ENCODE measurements around the gene KNOP1.

Gene KNOP1

DNA sequence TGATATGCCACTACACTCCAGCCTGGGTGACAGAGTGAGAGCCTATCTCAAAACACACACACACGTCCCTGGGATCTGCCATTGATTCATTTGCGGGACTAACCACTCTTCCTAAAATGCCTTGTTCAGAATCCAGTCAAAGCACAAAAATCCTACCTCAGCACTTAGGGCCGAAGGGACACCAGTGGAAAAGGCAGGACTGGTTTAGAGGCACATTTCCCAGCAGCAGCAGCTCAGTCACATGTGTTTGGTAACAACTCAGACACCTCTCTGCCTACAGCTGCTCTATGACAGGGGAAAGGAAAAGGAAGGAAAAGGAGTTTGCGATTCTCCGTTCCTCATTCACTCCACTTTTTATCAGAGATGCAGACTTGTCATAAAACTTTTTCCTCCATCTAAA lies 12.2 kb downstream of the KNOP1 start:
- DNase-seq = no peak

DNA sequence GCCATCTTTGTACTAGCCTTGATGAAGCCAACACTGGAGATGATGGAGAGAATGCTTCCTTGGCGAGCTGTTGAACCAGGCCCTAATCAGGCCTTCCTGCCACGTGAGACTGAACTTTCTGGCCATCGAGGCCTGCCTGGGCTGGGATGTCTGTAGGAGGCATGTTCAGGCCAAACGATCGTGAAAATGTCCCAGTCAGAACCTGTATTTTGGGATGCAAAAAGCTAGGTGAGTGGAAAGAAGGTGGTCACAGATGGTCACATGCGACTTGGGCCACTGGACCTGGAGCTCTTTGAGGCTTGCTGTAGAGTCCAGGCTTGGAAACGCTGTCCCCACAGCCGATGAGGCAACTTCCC lies 12.9 kb downstream of the KNOP1 start:
- DNase-seq = no peak

DNA sequence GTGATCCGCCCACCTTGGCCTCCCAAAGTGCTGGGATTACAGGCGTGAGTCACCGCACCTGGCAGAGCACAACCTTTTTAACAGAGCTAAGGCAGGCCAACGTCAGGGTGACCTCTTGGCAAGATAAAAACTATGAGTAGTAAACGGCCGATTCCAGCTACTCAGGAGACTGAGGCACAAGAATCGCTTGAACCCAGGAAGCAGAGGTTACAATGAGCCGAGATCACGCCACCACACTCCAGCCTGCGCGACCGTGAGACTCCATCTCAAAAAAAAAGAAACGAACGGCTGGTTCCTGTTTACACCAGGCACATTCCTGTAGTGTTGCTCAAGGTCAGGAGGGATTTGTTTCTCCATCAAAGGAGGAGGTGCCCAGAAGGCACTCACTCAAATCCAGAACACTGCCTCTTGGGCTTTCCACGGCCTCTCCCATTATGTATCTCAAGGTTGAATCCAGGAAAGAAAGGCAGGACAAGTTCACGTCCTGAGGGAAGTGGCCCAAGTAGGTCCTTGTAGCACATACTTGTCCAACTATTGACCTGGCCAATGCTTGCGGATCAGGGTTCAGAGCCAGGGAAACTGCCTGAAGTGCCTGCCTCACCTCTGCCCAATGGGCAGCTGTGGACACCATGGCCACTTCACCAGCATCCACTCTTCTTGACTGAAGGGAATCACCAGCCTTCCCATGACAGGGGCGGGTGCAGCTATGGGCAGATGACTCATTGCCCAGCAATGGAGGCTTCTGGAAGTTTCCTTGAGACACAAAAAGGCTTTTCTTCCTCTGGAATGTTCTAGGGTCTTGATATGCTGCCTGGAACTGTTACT lies 13.5 kb downstream of the KNOP1 start:
- DNase-seq = no peak

DNA sequence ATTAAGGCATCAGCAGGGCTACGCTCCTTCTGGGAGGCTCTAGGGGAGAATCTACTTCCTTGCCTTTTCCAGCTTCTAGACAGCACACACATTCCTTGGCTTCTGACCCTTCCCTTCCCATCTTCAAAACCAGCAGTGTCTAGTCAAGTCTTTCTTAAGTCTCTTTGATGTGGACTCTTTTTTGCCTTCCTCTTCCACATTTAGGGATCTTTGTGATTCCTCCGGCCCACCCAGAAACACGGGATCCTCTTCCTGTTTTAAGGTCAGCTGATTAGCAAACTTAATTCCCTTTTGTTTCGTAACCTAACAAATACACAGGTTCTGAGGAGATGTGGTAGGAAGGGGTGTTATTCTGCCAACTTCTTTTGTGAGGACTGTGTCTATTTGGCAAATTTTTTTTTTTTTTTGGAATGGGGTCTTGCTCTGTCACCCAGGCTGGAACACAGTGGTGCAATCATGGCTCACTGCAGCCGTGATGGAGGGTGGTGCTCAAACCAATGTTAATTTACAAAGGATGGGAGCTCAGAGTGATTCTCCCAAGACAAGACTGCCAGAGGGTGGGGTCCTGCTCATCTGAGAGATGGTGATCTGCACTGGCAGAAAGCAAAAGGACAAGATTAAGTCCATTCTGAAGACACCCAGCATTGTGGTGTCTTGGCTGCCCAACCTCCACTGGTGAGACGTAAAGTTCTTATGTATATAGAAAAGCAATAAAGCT lies 14.7 kb downstream of the KNOP1 start:
- DNase-seq = no peak

DNA sequence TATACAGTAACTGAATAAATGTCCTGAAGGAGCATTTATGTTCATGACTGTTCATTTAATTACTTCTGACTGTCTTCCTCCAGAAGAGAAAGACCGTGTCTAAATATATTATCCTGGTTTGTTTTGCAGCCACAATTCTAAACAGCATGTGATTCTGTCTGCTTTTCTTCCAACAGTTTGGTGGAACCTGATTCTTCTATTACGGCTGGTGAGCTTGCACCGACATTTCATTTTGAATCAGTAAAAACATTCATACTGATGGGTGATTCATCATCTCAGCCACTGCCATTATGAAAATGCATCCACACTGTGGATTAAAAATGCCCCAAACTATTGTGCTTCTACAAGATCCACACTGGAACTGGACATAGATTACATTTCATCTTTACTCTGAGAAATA lies 16.9 kb downstream of the KNOP1 start:
- no peak for DNase-seq

DNA sequence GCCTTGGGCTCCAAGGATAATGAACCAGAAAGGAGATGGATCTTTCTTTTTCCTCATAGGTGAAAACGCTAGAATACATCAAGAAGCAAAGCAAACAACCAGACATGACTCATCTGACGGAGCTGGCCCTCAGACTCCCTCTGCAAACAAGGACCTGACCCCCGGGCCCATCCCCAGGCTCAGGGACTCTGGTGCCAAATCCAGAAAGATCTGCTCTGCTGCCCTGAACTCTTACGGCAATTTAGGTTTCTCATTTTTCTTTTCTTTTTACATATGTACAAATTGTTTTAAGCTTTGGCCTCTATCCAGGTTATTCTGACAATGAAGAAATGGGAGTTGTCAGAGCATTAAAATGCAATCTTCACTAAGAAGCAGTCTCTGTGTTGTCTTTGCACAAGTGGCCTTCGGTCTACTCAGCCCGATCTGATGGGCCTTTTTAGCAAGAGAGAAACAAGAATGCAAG lies 17.7 kb downstream of the KNOP1 start:
- no peak for DNase-seq

DNA sequence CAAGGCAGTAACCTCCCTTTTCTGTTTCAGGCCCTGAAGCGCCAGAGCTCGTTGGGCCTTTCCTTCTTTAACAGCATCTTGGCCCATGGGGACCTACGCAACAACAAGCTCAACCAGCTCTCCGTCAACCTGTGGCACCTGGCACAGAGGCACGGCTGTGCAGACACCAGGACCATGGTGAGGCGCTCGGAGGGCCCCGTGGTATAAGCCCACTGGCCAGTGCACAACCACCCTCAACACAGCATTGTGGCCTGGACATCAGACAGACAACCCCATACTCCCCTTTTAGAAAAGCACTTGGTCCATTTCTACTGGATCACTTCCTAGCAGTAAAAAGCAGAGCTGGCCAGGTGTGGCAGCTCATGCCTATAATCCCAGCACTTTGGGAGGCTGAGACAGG lies 18.6 kb downstream of the KNOP1 start:
- DNase-seq = no peak

DNA sequence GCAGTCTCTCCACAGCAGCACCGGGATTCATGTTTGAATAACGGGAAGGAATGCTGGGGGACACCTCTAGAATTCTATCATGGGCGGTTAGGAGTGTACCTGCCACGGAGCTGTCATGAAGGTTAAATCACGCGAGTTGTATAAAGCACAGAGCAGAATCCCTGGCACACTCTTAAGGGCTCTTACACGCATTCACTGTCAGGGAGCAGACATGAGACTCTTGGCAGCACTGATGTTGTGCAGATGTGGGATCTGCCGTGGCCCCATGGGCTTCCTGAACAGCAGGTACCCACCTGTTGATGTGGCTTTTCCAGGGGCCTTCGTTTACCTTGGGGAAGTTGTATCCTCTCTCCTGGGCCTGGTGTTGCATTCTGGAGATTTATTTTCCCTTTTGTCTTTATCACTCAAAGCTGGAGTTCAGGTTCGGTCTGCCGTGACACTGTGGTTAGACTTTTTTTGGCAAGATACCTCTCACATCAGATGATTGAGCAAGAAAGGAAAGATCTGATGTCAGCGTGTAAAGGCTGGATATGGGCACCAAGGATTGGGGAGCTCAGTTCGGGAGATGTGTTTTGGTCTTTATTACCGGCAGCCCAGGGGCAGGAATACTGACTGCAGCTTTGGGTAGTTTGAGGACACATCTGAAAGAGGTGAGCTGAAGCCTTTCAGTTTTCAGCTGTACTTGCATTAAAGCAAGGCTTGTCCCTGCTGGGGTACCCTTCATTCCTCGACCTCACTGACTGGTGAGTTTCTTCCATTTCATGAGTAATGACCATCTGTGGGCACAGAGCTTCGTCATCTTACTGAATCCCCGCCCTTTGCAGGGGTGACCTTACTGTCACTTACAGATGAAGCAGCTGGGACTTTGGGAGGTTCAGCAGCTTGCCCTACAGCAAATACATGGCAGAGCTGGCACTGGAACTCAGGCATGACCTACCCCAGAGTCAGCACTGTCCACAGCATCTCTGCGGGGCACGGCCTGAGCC lies 19.3 kb downstream of the KNOP1 start:
- DNase-seq = no peak

DNA sequence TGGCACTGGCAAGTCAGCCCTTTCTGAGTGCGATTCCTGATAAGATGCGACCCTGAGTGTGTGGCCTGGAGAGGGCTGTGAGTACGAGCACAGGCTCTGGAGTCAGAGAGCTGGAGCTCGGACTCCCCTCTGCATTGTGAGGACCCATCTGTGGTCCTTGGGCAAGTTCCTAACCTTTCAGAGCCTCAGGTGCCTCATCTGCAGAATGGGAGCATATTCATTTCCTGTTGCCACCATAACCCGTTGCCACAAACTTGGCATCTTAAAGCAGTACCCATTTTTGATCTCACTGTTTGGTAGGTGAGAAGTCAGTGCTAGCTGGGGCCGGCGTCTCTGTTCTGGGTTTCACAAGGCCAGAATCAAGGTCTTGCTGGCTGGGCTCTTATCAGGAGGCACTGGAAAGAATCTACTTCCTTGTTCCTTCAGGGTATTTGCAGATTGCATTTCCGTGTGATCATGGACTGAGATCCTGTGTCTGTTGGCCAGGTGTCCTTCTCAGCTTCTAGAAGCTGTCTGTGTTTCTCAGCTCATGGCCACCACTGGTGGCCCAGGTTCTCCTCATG lies 20.2 kb downstream of the KNOP1 start:
- DNase-seq = no peak

DNA sequence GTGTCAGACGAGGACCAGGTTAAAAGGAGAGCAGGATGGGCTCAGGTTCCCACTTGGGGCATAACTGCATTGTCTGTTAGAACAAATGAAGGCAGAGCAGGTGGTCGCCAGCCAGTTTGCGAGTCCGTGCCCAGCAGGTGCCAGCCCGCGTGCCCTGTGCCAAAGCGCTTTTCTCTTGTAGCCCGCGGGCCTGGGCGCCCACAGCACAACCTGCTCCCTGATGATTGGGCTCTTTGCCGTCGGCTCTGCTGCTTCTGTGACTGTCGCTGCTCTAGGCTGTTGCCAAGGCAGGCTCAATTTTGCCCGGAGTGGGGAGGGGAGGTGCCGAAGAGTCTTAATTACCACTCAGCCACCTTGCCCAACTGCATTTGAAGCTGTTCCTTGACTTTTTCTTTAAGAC lies 21.1 kb downstream of the KNOP1 start:
- no peak for DNase-seq

DNA sequence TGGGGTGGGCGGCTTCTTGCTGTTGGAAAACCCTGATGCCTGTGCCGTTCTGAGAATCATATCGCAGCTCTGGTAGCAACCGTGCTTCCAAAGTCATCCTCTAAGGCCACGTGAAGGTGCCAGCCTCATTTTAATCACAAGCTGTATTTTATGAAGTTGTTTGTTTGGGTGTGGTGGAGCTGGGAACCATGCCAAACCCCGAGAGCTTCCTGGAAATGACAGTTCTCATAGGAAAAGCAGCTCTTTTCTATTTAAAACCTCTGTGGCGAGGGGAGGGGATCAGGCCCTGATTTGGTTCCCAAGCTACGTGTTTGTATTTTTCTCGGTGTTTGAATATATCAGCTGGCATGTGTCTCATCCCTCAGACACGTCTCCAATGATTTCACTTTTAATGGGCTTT lies 21.7 kb downstream of the KNOP1 start:
- DNase-seq = no peak

DNA sequence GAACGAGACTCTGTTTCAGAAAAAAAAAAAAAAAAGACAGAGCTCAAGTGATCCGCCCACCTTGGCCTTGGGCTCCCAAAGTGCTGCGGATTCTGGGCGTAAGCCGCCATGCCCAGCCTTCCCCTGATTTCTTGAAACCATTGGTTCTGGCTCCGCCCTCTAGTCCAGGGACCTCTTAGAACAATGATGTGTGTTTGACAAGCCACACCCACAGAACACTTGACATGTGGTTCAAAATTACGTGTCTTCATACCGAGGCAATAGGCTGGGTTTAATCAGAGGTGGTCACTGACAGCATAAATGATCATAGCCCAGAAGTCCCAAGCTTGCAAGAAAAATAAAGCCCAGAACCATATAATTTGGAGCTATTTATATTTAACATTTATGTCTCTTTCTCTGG lies 23.0 kb downstream of the KNOP1 start:
- no peak for DNase-seq

DNA sequence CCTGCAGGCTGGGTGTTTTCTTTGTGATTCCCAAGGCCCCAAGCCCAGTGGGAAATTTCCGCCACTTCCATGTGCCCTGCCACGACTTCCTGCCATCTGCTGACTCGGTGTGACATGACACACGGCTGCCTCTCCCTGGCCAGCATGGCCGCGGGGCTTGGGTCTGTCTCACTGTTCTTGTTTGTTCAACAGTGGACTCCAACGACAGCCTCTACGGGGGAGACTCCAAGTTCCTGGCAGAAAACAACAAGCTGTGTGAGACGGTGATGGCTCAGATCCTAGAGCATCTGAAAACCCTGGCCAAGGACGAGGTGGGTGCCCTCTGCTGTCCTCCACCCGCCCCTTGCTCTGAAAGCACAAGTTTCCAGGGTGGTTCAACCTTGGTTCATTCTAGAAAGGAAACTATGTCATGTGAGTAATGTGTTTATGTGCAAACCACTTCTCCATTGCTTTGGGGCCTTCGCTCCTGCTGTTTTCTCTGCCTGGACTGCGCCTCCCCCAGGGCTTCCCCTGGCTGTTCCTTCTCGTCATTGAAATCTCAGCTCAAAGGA lies 26.8 kb downstream of the KNOP1 start:
- no peak for DNase-seq

DNA sequence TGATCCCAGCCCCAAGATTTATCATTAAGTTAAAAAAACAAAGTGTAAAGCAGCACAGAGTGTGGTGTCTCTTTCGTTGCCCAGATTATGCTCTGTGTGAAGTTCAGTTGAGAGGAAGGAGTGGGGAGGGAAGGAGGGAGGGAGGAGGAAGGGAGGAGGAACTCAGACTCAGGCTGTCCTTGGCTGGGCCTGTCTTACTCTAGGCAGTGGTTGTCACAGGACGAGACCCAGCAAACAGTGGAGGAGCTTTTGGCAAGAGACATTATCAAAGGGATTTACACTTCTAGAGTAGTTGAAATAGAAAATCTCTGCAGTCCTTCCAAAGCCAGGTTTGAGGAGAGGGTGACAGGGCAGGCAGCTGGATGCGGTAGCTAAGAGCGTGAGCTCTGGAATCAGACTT lies 27.8 kb downstream of the KNOP1 start:
- DNase-seq = no peak

DNA sequence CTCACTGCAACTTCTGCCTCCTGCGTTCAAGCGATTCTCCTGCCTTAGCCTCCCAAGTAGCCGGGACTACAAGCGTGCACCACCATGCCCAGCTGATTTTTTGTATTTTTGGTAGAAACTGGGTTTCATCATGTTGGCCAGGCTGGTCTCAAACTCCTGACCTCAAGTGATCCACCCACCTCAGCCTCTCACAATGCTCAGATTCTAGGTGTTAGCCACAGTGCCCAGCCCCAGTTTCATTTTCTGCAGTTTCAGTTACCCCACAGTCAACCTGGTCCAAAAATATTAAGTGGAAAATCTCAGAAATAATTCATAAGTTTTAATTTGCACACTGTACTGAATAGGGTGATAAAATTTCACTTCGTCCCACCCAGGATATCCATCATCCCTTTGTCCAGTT lies 28.7 kb downstream of the KNOP1 start:
- DNase-seq = no peak

DNA sequence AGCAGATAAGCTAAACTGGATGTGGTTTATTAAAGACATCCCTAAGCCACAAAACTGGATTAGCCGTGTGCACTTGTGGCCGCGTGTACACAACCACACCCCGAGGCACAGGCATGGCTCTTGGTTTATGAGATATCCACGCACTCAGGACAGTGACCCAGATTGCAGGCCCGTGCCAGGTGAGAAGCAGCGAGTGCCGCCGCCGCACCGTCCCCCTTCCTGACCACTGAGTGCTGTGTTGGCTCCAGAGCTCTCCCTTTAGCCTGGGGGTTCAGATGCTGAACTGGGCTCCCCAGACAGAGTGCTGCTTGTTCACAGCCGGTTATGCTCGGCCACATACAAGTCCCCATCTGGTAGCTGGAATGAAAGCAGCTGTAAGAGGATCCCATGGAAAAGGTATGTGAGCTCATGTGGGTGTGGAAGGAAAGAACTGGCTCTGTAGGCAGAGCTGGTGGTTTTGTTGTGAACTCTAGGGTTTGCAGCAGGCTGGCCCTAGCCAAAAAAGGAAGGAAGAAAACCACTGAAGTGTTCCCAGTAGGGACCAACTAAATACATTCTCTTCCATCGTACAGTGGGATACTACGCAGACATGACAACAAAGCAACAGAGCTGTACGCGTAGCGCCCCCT lies 29.5 kb downstream of the KNOP1 start:
- DNase-seq = no peak

DNA sequence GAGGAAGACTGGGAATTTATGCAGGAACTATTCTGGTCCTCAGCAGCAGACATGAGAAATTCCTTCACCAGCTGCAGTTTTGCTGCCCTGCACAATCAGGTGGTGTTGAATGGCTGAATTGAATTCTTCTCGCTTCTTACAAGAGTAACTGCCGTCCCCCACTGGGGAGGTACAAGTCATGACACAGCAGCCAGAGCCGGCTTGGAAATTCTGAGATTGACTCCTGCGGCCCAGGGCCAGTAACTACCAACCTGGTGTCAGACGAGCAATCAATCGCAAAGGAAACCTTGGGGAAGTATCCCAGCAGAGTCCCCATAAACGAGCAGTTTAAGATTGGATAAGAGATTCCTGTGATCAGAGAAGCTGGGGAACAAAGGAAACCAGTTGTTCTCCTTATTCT lies 30.7 kb downstream of the KNOP1 start:
- no peak for DNase-seq

DNA sequence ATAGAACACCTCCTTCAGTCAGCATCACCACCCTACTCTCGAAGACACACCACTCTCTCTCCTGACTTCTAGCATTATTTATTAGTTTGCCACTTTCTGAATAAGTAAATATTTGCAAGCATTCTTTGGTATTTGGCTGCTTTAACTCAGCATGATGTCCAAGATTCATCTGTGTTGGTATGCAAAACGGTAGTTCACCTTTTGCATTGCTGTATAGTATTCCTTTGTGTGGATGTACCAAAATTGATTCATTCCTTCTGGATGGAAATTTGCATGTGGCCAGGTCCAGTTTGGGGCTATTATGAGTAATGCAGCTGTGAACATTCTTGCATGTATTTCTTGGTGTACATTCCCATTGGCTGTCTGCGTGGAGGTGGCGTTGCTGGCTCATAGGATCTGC lies 32.9 kb downstream of the KNOP1 start:
- no peak for DNase-seq

DNA sequence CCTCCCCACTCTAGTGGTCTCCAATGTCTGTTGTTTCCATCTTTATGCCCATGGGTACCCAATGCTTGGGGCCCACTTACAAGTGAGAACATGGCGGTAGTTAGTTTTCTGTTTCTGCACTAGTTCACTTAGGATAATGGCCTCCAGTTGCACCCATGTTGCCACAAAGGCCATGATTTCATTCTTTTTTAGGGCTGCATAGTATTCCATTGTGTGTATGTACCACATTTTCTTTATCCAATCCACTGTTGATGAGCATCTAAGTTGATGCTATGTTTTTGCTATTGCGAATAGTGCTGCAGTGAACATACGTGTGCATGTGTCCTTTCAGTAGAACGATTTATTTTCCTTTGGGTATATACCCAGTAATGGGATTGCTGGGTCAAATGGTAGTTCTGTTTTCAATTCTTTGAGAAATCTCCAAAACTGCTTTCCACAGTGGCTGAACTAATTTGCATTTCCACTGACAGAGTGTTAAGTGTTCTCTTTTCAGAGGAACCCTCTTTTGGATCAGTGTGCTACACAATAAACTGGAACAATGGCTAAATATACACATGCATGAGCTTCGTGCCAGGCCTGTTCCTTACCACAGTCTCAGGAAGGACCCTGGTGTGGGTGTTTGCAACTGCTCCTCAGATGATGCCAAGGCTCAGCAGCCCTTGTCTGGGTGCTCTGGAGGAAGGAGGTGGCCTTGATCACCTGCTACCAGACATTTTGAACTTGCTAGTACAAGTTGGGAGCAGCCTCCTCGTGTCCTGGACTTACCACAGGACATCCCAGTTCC lies 34.4 kb downstream of the KNOP1 start:
- no peak for DNase-seq

DNA sequence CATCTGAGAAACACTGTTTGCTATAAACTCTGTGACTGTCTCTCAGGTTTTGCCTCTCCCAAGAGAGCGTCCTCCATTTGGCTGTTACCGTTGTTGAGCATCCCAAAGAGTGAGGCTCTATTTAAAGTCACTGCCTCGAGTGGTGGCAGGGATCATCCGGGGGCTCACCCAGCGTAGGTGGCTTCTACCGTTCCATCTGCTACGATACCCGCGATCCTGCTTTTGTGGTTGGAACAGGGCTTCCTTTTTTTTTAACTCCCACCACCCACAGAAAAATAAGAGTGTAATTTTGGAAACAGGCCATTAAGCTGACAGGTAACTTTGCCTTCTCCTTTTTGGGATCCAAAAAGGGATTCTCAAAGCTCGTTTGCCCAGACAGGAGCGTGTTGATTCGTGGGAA lies 36.4 kb downstream of the KNOP1 start:
- no peak for DNase-seq

DNA sequence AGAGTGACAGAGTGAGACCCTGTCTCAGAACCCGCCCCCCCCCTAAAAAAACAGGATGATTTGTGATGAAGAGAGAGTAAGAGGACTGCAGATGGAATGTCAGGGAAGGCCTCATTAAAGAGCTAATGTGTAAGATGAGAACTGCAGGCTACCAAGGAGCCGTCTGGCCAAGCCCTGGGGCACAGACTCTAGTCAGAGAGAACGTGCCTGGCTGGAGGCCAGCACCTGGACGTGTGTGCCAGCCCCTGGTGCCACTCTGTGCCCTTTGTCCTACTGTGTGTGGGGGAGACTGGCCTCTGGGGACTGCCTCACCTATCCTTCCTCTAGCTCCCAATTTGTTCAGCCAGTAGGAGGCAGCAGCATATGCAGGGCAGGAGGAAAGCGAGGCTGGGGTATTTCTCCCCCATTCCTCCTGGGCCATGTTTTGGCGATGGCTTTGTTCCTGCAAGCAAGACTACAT lies 37.1 kb downstream of the KNOP1 start:
- no peak for DNase-seq
